Endothelial cell of umbilical vein (primary cell): ENCODE measurements around the gene TMIGD2. TPM values are rescaled to one million over a fixed set of nuclear protein-coding genes. Genes with fewer than 3 reads are reported as not detected.

Experiments
- BruUV-seq: library from RNA; stranded (reverse); fragments of 400-500 nt; replicated peaks from 2 replicates; lab custom pipeline; 2021; lab: Mats Ljungman, UMichigan
- CTCF ChIA-PET: fragments of 300-600, 350-600 bp; sonication (Branson Sonifier 250); formaldehyde crosslinking; loops from one replicate; lab custom pipeline; 2021; ENCODE audit warnings: antibody characterized with exemption, inconsistent platforms; lab: Charles Lee
- POLR2A ChIA-PET: fragments of 300-600, 350-600 bp; sonication (Branson Sonifier 250); formaldehyde crosslinking; loops from one replicate; lab custom pipeline; 2021; ENCODE audit warnings: antibody characterized with exemption, inconsistent platforms; lab: Charles Lee
- DNase-seq: peaks from one replicate; pipeline ENCODE4 v3.0.0-alpha.2; 2011; ENCODE audit warnings: low read depth, low spot score
- FAIRE-seq: peaks from 2 replicates; lab custom pipeline; 2011; peaks lifted over from hg19 to GRCh38; lab: Jason Lieb, UNC
- H2AFZ ChIP-seq: 2 replicates; pipeline ENCODE4 v1.6.0; 2012; ENCODE audit warnings: low read depth, low read length, control low read depth, inconsistent platforms
- H3K27ac ChIP-seq: 2 replicates; pipeline ENCODE4 v1.5.1; 2011; ENCODE audit warnings: low read depth, mild to moderate bottlenecking, control low read depth, low read length, moderate library complexity; ENCODE audit not compliant: insufficient read depth
- H3K27me3 ChIP-seq, 2 experiments: 2 replicates each; pipeline versions ENCODE4 v1.6.0 to v1.6.1; 2011; ENCODE audit warnings: low read length in 2 of 2, mixed read lengths in 1 of 2; ENCODE audit not compliant: control insufficient read depth in 2 of 2, insufficient read depth in 2 of 2
- H3K36me3 ChIP-seq, 2 experiments: 2 replicates in 1 of 2; 3 replicates in 1 of 2; pipeline ENCODE4 v1.5.1; 2011; ENCODE audit warnings: low read length in 2 of 2, mild to moderate bottlenecking in 1 of 2, moderate library complexity in 1 of 2; ENCODE audit not compliant: control insufficient read depth in 2 of 2, insufficient read depth in 2 of 2; ENCODE audit errors: extremely low read depth in 1 of 2
- H3K4me1 ChIP-seq: 3 replicates; pipeline ENCODE4 v1.5.1; 2011; ENCODE audit warnings: mild to moderate bottlenecking, low read length; ENCODE audit not compliant: control insufficient read depth, insufficient read depth; ENCODE audit errors: extremely low read depth
- H3K4me2 ChIP-seq: 2 replicates; pipeline ENCODE4 v1.6.1; 2011; ENCODE audit warnings: low read length, control low read depth, mixed read lengths; ENCODE audit not compliant: insufficient read depth
- H3K4me3 ChIP-seq, 3 experiments: fragments of 200-600 bp in 1 of 3; sonication (generic), shearing (Covaris generic) in 1 of 3; replicated peaks in 1 of 3; 2 replicates each; pipeline ENCODE4 v1.5.1; 2011 to 2016; ENCODE audit warnings: control low read depth in 3 of 3, low read length in 3 of 3, mild to moderate bottlenecking in 2 of 3, inconsistent platforms in 1 of 3, low read depth in 1 of 3, moderate library complexity in 1 of 3; ENCODE audit not compliant: insufficient read depth in 1 of 3
- H3K79me2 ChIP-seq: 2 replicates; pipeline ENCODE4 v1.6.0; 2012; ENCODE audit warnings: low read length, inconsistent platforms; ENCODE audit not compliant: control insufficient read depth, insufficient read depth
- H3K9ac ChIP-seq: replicated peaks from 2 replicates; pipeline ENCODE3; 2011; ENCODE audit warnings: low read length, control low read depth; ENCODE audit not compliant: insufficient read depth; ENCODE audit errors: extremely low read depth
- H3K9me1 ChIP-seq: replicated peaks from 3 replicates; pipeline ENCODE4 v1.6.0; 2011; ENCODE audit warnings: mild to moderate bottlenecking, low read length; ENCODE audit not compliant: control insufficient read depth, insufficient read depth; ENCODE audit errors: extremely low read depth
- H3K9me3 ChIP-seq: replicated peaks from 2 replicates; pipeline ENCODE4 v1.5.1; 2012; ENCODE audit warnings: low read length, inconsistent platforms; ENCODE audit not compliant: control insufficient read depth, insufficient read depth
- H4K20me1 ChIP-seq: replicated peaks from 2 replicates; pipeline ENCODE3; 2011; ENCODE audit warnings: mild to moderate bottlenecking, low read length; ENCODE audit not compliant: control insufficient read depth, insufficient read depth; ENCODE audit errors: extremely low read depth
- EZH2 ChIP-seq: IDR thresholded peaks from 2 replicates; pipeline ENCODE4 v1.6.1; 2012; ENCODE audit warnings: borderline replicate concordance, low read depth, mild to moderate bottlenecking, moderate library complexity, low read length, inconsistent platforms; ENCODE audit not compliant: severe bottlenecking
- FOS ChIP-seq: IDR thresholded peaks from 2 replicates; pipeline ENCODE4 v1.6.1; 2011; ENCODE audit warnings: mild to moderate bottlenecking, low read length, moderate library complexity, borderline replicate concordance; ENCODE audit not compliant: insufficient read depth
- GATA2 ChIP-seq: IDR thresholded peaks from 2 replicates; pipeline ENCODE4 v1.7.0; 2011; ENCODE audit warnings: low read depth, mild to moderate bottlenecking, moderate library complexity, mixed read lengths, low read length; ENCODE audit not compliant: insufficient read length, insufficient read depth
- JUN ChIP-seq: IDR thresholded peaks from 2 replicates; pipeline ENCODE4 v1.6.1; 2011; ENCODE audit warnings: borderline replicate concordance, low read depth; ENCODE audit not compliant: insufficient read length, insufficient read depth
- MYC ChIP-seq: IDR thresholded peaks from one replicate; pipeline ENCODE4 v1.6.1; 2011; ENCODE audit warnings: mild to moderate bottlenecking, low read depth, low read length
- POLR2A ChIP-seq: IDR thresholded peaks from 2 replicates; pipeline ENCODE4 v1.6.1; 2012; ENCODE audit warnings: low read depth, mild to moderate bottlenecking, control low read depth, low read length
- POLR2AphosphoS5 ChIP-seq: IDR thresholded peaks from 2 replicates; pipeline ENCODE4 v1.6.1; 2012; ENCODE audit warnings: low read depth, mild to moderate bottlenecking, control low read depth, low read length, moderate library complexity; ENCODE audit not compliant: insufficient read depth
- dilution Hi-C: fragments of 300-500 bp; cut with MboI; formaldehyde crosslinking; loops from one replicate; pipeline ENCODE4 v1.15.0; 2019; ENCODE audit warnings: low sequenced_read_pairs; ENCODE audit not compliant: extremely low pct_ligation_motif_present
- intact Hi-C: fragments of 100-400 bp; cut with micrococcal nuclease; formaldehyde crosslinking; loops from one replicate; pipeline ENCODE4 v1.10.0; 2022
- polyA plus RNA-seq, 4 experiments: library from polyadenylated mRNA; depleted of rRNA in 3 of 4; stranded (reverse) in 3 of 4; unstranded in 1 of 4; fragments of >200 nt; gene quantifications; 2 replicates each; pipeline versions ENCODE4 v1.2.1 to v1.2.3, GENCODE V29; 2011 to 2012; ENCODE audit warnings: missing spikeins in 1 of 4
- total RNA-seq: library from RNA; stranded (reverse); gene quantifications from 2 replicates; pipeline ENCODE4 v1.2.3, GENCODE V29; 2021
- TF ChIP-seq, protein P1 (sequence below): IDR thresholded peaks from 2 replicates; pipeline ENCODE4 v1.6.1; 2011; ENCODE audit not compliant: insufficient read depth, insufficient read length
- TF ChIP-seq, protein P2 (sequence below), 2 donors: IDR thresholded peaks; 1 replicate in 1 of 2; 2 replicates in 1 of 2; pipeline ENCODE4 v1.5.1; 2011; ENCODE audit warnings: low read length in 2 of 2, mild to moderate bottlenecking in 2 of 2, moderate library complexity in 2 of 2, control low read depth in 1 of 2, inconsistent platforms in 1 of 2, low read depth in 1 of 2; ENCODE audit not compliant: insufficient read depth in 1 of 2; ENCODE audit errors: extremely low read depth in 1 of 2

The TMIGD2 gene
- total and polyA plus RNA-seq, 2 donors (not counting 3 experiments of a cell fraction or from before 2014, with no cell fraction given) = not detected

DNA sequence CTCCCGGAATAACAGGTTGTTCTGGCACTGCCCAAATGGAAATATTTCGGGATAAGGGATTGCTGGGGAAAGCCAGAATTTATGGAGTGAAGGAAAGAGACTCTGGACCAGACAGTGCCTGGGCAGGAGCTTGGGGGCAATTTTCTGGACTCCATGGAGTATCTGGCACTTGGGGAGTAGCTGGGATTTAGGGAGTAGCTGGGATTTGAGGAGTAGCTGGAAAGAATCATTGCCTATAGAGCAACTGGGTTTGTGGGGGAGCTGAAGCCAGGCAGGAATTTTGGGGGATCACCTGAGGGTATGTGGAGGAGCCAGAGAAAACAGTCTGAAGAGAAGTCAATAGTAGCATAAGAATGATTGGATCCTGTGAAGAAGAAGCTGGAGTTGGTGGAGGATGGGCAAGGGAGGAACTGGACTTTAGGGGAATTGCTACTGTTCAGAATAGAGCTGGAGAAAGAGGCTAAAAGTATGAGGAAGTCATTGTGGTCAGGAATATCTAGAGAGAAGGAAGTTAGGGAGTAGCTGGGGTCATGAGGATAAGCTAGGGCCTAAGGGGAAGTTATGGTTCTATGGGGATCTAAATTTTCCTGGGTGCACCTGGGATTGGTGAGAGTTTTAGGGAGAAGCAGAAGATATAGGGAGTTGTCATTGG is 17.0 kb upstream of the TMIGD2 start:
- dilution Hi-C loops = no loop called here
- CTCF ChIA-PET = interaction anchor here (1.6 to 1.7 kb wide), 2 partner anchors 10 to 24 kb away, joined by 5 read pairs; partner anchors contain the start of gene MPND
- intact Hi-C loops = loop anchor here (10.0 kb wide), 1 partner anchor 856 kb away; no protein-coding TSS in a partner anchor

DNA sequence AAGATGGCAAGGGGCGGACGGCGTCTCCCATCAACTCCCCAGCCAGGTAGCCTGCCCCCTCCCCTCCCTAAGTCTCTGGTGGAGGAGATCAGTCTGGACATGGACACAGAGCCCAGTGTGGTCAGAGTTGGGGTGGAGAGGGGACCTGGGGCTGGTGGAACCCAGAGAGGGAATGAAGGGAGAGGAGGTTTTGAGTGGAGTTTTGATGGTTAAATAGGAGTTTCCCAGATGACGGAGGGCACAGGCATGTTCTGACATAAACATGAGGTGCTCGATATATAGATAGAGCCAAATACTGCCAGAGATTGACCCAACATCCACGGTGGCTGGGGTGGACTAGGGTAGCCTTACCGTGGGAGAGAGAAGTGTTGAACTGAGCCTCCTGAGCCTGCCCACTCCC is 16.3 kb upstream of the TMIGD2 start:
- Histone ChIP-seq H3K27ac (no peak overlapping the region), H3K9me1 (no peaks in the 10 kb centered on the region), H3K4me1 (no peaks in the 10 kb centered on the region), H2AFZ (no peak overlapping the region), H3K79me2 (no peaks in the 10 kb centered on the region), H3K9ac (no peak overlapping the region), H3K4me2 (no peak overlapping the region), H3K27me3 (no peaks in the 10 kb centered on the region), H3K36me3 (peaks cover 0 to 4% of the 10 kb centered on the region in 2 experiments), H4K20me1 (no peaks in the 10 kb centered on the region), H3K9me3 (no peaks in the 10 kb centered on the region), H3K4me3 (no peak overlapping the region)
- dilution Hi-C loops (no loop called here), intact Hi-C loops (loop anchor here (10.0 kb wide), 1 partner anchor 856 kb away; no protein-coding TSS in a partner anchor)
- FAIRE-seq (no peak), DNase-seq (no peak)
- TF ChIP-seq EZH2 = no peak
- no peak for TF ChIP-seq POLR2AphosphoS5
- TF ChIP-seq, protein P1, sequence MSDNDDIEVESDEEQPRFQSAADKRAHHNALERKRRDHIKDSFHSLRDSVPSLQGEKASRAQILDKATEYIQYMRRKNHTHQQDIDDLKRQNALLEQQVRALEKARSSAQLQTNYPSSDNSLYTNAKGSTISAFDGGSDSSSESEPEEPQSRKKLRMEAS = no peak
- no peak for TF ChIP-seq GATA2
- no peak for TF ChIP-seq POLR2A
- TF ChIP-seq MYC = no peak
- TF ChIP-seq, protein P2, sequence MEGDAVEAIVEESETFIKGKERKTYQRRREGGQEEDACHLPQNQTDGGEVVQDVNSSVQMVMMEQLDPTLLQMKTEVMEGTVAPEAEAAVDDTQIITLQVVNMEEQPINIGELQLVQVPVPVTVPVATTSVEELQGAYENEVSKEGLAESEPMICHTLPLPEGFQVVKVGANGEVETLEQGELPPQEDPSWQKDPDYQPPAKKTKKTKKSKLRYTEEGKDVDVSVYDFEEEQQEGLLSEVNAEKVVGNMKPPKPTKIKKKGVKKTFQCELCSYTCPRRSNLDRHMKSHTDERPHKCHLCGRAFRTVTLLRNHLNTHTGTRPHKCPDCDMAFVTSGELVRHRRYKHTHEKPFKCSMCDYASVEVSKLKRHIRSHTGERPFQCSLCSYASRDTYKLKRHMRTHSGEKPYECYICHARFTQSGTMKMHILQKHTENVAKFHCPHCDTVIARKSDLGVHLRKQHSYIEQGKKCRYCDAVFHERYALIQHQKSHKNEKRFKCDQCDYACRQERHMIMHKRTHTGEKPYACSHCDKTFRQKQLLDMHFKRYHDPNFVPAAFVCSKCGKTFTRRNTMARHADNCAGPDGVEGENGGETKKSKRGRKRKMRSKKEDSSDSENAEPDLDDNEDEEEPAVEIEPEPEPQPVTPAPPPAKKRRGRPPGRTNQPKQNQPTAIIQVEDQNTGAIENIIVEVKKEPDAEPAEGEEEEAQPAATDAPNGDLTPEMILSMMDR (IDR thresholded peaks at IDR 0.05; ENCODE audit: extremely low read depth in 1 of 2, insufficient read depth in 1 of 2, low read depth in 1 of 2, low read length in 2 of 2) = no peak
- TF ChIP-seq FOS = no peak
- no peak for TF ChIP-seq JUN
- CTCF ChIA-PET = interaction anchor here (1.7 kb wide), 1 partner anchor 9 kb away, joined by 5 read pairs; no protein-coding TSS in a partner anchor
- POLR2A ChIA-PET = no interaction called here
- BruUV-seq = no TSS peak

More for the DNA sequence above, 17.0 kb upstream of the TMIGD2 start:
- H2AFZ ChIP-seq = no peak overlapping the region
- H3K9me1 ChIP-seq = no peaks in the 10 kb centered on the region
- FAIRE-seq (no peak), DNase-seq (no peak)
- TF ChIP-seq EZH2 (no peak), GATA2 (no peak), MYC (no peak), FOS (no peak), POLR2AphosphoS5 (no peak), POLR2A (no peak)
- TF ChIP-seq, protein P1 = no peak
- POLR2A ChIA-PET = interaction anchor here (0.6 to 1.1 kb wide), 3 partner anchors 12 to 137 kb away, joined by 3 to 5 read pairs (median 5); no protein-coding TSS in a partner anchor
- H3K27me3 ChIP-seq = no peaks in the 10 kb centered on the region
- H3K4me1 ChIP-seq = no peaks in the 10 kb centered on the region
- no peaks in the 10 kb centered on the region for H4K20me1 ChIP-seq
- H3K4me2 ChIP-seq = no peak overlapping the region
- H3K27ac ChIP-seq = no peak overlapping the region
- peaks cover 0 to 4% of the 10 kb centered on the region in 2 experiments for H3K36me3 ChIP-seq
- no peaks in the 10 kb centered on the region for H3K9me3 ChIP-seq
- H3K9ac ChIP-seq = no peak overlapping the region
- no peaks in the 10 kb centered on the region for H3K79me2 ChIP-seq
- no TSS peak for BruUV-seq
- no peak overlapping the region for H3K4me3 ChIP-seq
